CD4-positive, alpha-beta T cell treated with Interferon alpha-2 for 1 hour (primary cell): ENCODE data around the gene NOTCH1.

Experiments used
- DNase-seq, 2 donors: peaks; one replicate each; pipeline ENCODE4 v3.0.0-alpha.2; 2020 to 2022

Gene NOTCH1

GRCh38 chr9:136531904-136532798, 13.7 kb downstream of the NOTCH1 start:
- DNase-seq, result no peak

GRCh38 chr9:136531186-136531903, 14.5 kb downstream of the NOTCH1 start:
- no peak for DNase-seq

- DNase-seq, result no peak
These were observed 15.3 kb downstream of the NOTCH1 start for GRCh38 chr9:136530461-136531089.

- no peak for DNase-seq
These were observed 16.1 kb downstream of the NOTCH1 start for GRCh38 chr9:136529516-136530460.

GRCh38 chr9:136528716-136529341, 17.0 kb downstream of the NOTCH1 start:
- no peak for DNase-seq

- no peak for DNase-seq
These were observed 17.8 kb downstream of the NOTCH1 start for GRCh38 chr9:136527721-136528710.

- no peak for DNase-seq
These were observed 18.7 kb downstream of the NOTCH1 start for GRCh38 chr9:136527131-136527530.

- DNase-seq, result no peak
These were observed 19.2 kb downstream of the NOTCH1 start for GRCh38 chr9:136526625-136527066.

GRCh38 chr9:136525841-136526499, 19.9 kb downstream of the NOTCH1 start:
- DNase-seq, result no peak

GRCh38 chr9:136525207-136525606, 20.6 kb downstream of the NOTCH1 start:
- DNase-seq, result no peak

GRCh38 chr9:136522314-136523237, 23.3 kb downstream of the NOTCH1 start:
- peak in 1 of 2 donors; percentile 47 for DNase-seq

GRCh38 chr9:136521537-136521936, 24.3 kb downstream of the NOTCH1 start:
- peak in 1 of 2 donors; percentile 68 for DNase-seq

- DNase-seq, result no peak
These were observed 25.8 kb downstream of the NOTCH1 start for GRCh38 chr9:136520053-136520540.

GRCh38 chr9:136519263-136520052, 26.4 kb downstream of the NOTCH1 start:
- DNase-seq, result no peak

GRCh38 chr9:136518623-136519022, 27.2 kb downstream of the NOTCH1 start:
- DNase-seq, result no peak

GRCh38 chr9:136517950-136518349, 27.9 kb downstream of the NOTCH1 start:
- DNase-seq, result no peak

- DNase-seq, result no peak
These were observed 28.7 kb downstream of the NOTCH1 start for GRCh38 chr9:136517012-136517743.
